SU-DHL-6 (cell line): ENCODE data around the gene BRD3OS.

Experiments used
- EZH2phosphoT487 ChIP-seq: fragments of 200-600 bp; sonication (generic), shearing (Covaris generic); conservative IDR thresholded peaks from 2 replicates; pipeline ENCODE4 v1.6.1; 2018; ENCODE audit warnings: mild to moderate bottlenecking, antibody characterized with exemption, low read length, moderate library complexity, mixed read lengths
- TF ChIP-seq, protein P1 (sequence below): fragments of 200-600 bp; sonication (generic); IDR thresholded peaks from one replicate; pipeline ENCODE4 v1.5.1; 2017; ENCODE audit warnings: antibody characterized with exemption, mild to moderate bottlenecking, low read length, moderate library complexity; ENCODE audit not compliant: insufficient read depth, poor library complexity, severe bottlenecking

DNA sequence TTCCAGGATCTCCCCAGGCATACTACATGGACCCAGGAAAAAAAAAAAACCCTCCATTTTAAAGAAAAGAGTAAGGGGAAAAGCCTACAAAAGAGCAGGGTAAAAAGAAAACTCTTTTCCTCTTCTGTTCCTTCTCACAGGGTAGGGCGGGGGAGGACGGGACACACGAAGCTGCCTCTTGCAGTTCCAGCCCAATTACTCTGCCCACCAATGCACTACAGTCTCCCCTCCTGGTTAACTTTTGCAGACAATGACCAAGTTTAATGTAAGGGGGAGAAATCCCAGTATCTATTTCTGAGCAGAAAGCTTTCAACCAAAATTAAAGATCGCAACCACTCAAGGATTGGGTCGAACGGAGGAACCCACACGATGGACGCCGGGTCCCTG lies 41.2 kb downstream of the BRD3OS start:
- TF ChIP-seq, protein P1, sequence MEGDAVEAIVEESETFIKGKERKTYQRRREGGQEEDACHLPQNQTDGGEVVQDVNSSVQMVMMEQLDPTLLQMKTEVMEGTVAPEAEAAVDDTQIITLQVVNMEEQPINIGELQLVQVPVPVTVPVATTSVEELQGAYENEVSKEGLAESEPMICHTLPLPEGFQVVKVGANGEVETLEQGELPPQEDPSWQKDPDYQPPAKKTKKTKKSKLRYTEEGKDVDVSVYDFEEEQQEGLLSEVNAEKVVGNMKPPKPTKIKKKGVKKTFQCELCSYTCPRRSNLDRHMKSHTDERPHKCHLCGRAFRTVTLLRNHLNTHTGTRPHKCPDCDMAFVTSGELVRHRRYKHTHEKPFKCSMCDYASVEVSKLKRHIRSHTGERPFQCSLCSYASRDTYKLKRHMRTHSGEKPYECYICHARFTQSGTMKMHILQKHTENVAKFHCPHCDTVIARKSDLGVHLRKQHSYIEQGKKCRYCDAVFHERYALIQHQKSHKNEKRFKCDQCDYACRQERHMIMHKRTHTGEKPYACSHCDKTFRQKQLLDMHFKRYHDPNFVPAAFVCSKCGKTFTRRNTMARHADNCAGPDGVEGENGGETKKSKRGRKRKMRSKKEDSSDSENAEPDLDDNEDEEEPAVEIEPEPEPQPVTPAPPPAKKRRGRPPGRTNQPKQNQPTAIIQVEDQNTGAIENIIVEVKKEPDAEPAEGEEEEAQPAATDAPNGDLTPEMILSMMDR, result no peak
- TF ChIP-seq EZH2phosphoT487, result no peak
